ENCODE measurements around the gene TIMP3. TPM values are rescaled to one million over a fixed set of nuclear protein-coding genes. Genes with fewer than 3 reads are reported as not detected.
"Not testable (repeated sequence)": the region's sequence is repeated elsewhere in the genome, so short reads cannot be mapped to it uniquely, and the experiment has no call there.

TIMP3 gene
- total RNA-seq, 1 donor from 2014 or later, result 5.4 TPM

DNA sequence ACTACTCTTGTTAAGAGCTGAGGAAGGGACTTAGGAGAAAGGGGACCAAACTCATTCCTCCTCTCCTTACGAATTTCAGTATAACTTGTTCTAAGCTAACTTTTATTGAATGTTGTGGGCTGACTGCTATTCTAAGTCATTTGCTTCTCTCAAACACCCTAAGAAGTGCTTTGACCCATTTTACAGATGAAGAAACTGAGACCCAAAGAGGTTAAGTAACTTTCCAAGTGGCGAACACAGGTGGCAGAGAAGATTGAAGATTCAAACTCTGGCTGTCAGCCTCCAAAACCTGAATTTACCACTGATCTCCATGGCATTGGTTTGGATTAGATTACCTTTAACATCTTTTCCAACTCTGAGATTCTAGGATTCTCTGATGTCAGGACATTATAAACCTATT, 52.2 kb downstream of the TIMP3 start:
- no peak for DNase-seq (ENCODE audit: low read depth)

DNA sequence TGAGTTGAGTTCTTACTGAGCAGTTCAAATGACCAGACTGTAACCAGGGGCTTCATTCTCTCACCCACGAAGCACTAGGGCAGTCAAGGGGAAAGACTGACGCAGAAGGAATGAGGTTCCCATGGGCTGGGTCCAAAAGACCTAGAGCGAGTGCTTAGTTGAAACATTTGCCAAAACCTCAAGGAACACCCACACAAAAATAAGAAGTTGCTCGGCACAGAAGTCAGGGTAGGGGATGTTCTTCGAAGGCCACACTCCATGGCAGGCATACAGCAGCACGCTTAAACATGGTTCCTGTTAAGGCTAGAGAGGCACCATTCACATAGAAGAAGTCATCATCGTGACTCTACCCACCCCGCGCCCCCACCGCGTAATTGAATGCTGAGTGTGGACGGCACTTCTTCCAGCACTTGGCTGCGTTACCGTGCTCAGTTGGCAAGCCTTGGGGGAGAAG, 52.9 kb downstream of the TIMP3 start:
- no peak for DNase-seq (ENCODE audit: low read depth)

DNA sequence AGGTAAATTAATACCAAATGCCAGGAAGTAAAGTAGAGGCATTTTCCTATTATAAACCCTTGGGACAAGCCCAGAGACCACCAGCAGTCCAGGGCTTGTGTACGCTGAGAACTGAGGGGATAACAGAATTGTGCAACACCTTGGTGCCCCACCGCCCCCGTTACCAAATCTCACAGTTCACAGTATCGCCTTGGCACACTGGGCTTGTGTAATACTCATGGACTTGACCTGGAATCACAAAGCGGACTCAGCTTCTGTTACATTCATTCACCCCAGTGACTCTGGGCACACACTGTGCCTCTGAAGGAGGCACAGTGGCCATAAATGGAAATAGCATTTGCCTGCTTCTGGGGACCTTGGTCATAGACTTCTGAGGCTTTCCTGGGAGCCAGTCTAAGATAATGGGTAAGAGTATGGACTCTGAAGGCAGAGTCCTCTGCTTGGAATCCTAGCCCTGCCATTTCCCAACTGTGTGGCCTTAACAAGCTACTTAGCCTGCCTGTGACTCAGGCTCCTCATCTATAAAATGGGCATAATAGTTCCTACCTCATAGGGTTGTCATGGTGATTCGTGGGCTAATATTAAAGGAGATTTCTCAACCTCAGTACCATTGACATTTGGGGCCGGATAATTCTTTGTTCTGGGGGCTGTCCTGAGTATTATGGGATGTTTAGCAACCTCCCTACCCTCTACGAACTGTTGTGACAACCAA, 53.7 kb downstream of the TIMP3 start:
- no peak for DNase-seq (ENCODE audit: low read depth)

- DNase-seq (ENCODE audit: low read depth), result no peak
These were observed 56.7 kb downstream of the TIMP3 start for GRCh38 chr22:32858121-32858703.

DNA sequence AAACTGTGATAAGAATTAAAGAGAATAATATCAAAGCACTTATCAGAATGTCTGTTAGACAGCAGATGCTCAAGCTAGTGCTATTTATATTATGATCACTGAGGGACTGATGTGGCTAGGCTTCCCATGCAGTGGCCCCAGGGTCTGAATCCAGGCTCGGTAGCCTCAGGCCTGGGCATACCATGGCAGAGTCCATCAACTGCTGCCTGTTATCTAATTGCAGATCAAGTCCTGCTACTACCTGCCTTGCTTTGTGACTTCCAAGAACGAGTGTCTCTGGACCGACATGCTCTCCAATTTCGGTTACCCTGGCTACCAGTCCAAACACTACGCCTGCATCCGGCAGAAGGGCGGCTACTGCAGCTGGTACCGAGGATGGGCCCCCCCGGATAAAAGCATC, 57.5 kb downstream of the TIMP3 start:
- no peak for DNase-seq (ENCODE audit: low read depth)

GRCh38 chr22:32859743-32860142, 58.2 kb downstream of the TIMP3 start:
- no peak for DNase-seq (ENCODE audit: low read depth)

DNA sequence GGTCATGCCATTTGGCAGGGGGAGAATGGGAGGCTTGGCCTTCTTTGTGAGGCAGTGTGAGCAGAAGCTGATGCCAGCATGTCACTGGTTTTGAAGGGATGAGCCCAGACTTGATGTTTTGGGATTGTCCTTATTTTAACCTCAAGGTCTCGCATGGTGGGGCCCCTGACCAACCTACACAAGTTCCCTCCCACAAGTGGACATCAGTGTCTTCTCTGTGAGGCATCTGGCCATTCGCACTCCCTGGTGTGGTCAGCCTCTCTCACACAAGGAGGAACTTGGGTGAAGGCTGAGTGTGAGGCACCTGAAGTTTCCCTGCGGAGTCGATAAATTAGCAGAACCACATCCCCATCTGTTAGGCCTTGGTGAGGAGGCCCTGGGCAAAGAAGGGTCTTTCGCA, 59.8 kb downstream of the TIMP3 start:
- DNase-seq (ENCODE audit: low read depth), result no peak

DNA sequence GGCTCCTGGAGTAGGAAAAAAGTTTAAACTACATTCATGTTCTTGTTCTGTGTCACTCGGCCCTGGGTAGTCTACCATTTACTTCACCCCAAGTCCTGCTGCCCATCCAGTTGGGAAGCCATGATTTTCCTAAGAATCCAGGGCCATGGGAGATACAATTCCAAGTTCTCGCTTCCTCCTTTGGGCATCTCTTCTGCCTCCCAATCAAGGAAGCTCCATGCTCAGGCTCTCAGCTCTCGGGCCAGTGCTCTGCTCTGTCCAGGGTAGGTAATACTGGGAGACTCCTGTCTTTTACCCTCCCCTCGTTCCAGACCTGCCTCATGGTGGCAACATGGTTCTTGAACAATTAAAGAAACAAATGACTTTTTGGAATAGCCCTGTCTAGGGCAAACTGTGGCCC, 60.6 kb downstream of the TIMP3 start:
- DNase-seq (ENCODE audit: low read depth), result no peak

- no peak for DNase-seq (ENCODE audit: low read depth)
These were observed 61.6 kb downstream of the TIMP3 start for GRCh38 chr22:32862936-32863661.

GRCh38 chr22:32864041-32864440, 62.5 kb downstream of the TIMP3 start:
- DNase-seq (ENCODE audit: low read depth), result no peak

GRCh38 chr22:32864596-32864995, 63.1 kb downstream of the TIMP3 start:
- DNase-seq (ENCODE audit: low read depth), result no peak

DNA sequence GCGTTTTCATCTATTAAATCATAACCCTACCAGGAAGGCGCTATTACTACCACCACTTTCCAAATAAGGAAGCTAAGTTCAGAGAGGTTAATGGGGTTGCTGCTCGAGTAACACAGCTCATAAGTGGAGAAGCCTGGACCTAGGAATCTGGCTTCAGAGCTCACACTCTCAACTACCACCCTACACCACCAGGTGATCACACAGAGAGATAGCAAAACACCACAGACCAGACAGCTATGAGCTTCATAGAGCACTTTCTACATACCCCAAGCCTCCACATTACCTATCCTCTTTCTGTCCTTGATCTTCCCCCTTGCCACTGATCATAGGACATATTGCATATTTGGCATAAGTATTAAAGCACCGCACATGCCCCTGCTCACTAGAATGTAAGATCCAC, 65.4 kb downstream of the TIMP3 start:
- no peak for DNase-seq (ENCODE audit: low read depth)

GRCh38 chr22:32868946-32869345, 67.4 kb downstream of the TIMP3 start:
- DNase-seq (ENCODE audit: low read depth), result no peak

- no peak for DNase-seq (ENCODE audit: low read depth)
These were observed 69.0 kb downstream of the TIMP3 start for GRCh38 chr22:32870474-32870873.

DNA sequence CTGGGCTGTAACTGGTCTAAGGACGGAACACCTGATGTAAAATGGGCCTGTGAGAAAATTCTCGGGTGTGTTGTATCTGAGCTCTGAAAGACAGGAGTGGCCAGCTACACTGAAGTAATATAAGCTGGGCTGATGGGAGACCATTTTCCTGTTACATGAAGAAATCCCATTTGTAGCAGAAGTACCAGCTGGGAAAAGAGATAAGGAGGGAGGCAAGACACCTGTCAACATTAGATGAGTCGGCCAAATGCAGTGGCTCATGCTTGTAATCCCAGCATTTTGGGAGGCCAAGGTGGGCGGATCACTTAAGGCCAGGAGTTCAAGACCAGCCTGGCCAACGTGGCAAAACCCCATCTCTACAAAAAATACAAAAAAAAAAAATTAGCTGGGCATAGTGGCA, 72.1 kb downstream of the TIMP3 start:
- not testable (repeated sequence) for DNase-seq (ENCODE audit: low read depth)

DNA sequence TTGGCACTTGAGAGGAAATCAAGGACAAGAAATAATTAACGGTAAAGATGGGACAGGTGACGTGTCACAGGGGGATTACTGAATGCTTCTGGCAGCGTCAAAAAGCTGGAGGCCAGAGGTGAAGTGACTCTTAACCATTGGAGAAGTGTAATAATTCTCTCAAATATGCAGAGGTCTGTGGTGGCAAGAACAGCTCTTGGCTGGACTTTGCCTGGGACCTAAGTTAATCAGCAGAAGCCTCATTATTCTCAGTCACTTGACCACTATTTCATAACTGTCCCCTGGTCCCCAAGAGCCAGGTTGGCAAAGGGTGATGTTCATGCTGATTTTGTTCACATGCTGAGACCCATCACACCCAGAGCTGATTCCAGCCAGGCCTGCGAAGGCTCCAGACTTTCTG, 72.9 kb downstream of the TIMP3 start:
- DNase-seq (ENCODE audit: low read depth), result no peak

DNA sequence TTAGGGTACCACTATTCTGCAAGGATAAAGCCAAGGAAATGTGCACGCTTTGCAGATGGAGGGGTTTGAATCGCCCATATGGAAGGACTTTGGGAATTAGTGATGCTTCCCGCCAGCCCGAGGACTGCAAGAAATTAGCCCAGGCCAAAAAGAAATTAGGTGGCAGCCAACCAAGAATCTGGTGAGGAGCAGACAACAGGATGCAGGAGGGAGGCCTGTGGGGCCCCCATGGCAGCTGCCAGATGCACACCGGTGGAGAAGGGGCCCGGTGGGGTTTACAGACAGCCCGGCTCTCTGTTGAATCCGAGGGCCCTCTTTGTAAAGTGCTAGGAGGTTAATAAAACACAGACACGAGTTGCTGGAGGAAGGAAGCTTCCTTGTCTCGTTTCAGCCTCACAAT, 73.5 kb downstream of the TIMP3 start:
- DNase-seq (ENCODE audit: low read depth), result no peak

- DNase-seq (ENCODE audit: low read depth), result no peak
These were observed 75.0 kb downstream of the TIMP3 start for GRCh38 chr22:32876516-32876915.

DNA sequence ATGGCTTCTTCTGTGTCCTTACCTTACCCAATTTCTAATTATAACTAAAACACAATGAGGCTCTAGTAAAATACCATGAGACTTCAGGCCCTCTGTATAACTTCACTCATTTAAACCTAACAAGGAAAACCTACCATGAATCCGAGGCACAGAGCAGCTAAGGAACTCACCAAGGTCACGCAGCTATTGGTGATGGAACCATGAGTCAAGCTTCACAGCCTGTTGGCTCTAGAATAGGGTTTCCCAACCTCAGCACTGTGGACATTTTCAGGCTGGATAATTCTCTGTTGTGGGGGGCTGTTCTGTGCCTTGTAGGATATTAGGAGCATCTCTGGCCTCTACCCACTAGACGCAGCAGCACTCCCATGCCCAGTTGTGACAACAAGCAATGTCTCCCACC, 75.7 kb downstream of the TIMP3 start:
- DNase-seq (ENCODE audit: low read depth), result no peak

DNA sequence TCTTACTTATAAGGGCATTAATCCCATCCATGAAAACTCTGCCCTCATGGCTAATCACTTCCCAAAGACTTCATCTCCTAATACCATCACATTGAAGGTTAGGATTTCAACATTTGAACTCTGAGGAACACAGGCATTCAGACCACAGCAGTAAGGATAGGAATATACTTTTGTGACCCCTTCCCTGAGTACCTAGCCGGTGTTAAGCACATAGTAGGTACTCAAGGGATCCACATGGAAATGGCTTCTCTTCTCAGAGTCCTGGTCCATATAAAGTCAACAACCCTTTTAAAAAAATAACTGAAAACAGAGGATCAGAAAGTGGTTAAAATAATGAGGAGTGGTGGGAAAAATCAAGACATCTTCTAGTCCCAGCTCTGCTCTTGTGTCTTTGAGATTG, 78.0 kb downstream of the TIMP3 start:
- no peak for DNase-seq (ENCODE audit: low read depth)

- no peak for DNase-seq (ENCODE audit: low read depth)
These were observed 78.6 kb downstream of the TIMP3 start for GRCh38 chr22:32880061-32880460.

DNA sequence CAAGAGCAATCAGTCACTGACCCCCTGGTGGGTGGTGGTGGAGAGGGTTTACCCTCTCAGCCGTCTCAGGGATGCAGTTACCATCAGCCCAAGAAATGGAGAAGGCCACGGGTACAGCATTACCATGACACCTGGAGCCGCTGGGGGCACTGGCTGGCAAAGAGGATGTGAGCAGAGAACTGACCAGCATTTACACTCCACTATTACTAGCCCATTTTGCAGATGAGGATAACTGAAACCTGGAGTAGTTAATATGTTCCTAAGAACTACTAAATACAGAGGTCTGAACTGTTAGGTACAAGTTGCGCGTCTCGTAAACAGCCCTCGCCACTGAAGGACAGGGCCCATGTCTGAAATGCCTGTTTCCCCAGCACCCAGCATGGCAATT, 79.0 kb downstream of the TIMP3 start:
- no peak for DNase-seq (ENCODE audit: low read depth)

GRCh38 chr22:32880893-32881596, 79.5 kb downstream of the TIMP3 start:
- DNase-seq (ENCODE audit: low read depth), result no peak

All from renal cortical epithelial cell (primary cell).